Epidermal melanocyte (primary cell): ENCODE results near the gene TTC34.
A peak's percentile ranks its signal among the peaks of the same experiment; 100 is the strongest.

Experiments
- DNase-seq: peaks from one replicate; pipeline ENCODE4 v3.0.0; 2011; ENCODE audit warnings: low spot score; ENCODE audit not compliant: insufficient read length

TTC34 gene

GRCh38 chr1:2593251-2593878, 208.1 kb downstream of the TTC34 start:
- DNase-seq: no peak

- DNase-seq: no peak
Observed at GRCh38 chr1:2592672-2593071, 208.8 kb downstream of the TTC34 start.

GRCh38 chr1:2591581-2592261, 209.8 kb downstream of the TTC34 start:
- no peak for DNase-seq

GRCh38 chr1:2591233-2591580, 210.3 kb downstream of the TTC34 start:
- DNase-seq: no peak

- no peak for DNase-seq
Observed at GRCh38 chr1:2590233-2591141, 211.0 kb downstream of the TTC34 start.

- no peak for DNase-seq
Observed at GRCh38 chr1:2589431-2590232, 211.9 kb downstream of the TTC34 start.

GRCh38 chr1:2588661-2589430, 212.6 kb downstream of the TTC34 start:
- no peak for DNase-seq

GRCh38 chr1:2587860-2588571, 213.5 kb downstream of the TTC34 start:
- no peak for DNase-seq

GRCh38 chr1:2587071-2587859, 214.2 kb downstream of the TTC34 start:
- peak; percentile 31 for DNase-seq

GRCh38 chr1:2586154-2587070, 215.1 kb downstream of the TTC34 start, which contains the start of gene PRXL2B:
Gene PRXL2B (plus strand): TSS chr1:2586777. CDS start chr1:2586886, 109 bp downstream.
- peak; percentile 99 for DNase-seq
